Natural killer cell (primary cell): ENCODE data around the gene DR1. TPM values are rescaled to one million over a fixed set of nuclear protein-coding genes. Genes with fewer than 3 reads are reported as not detected.

Experiments
- ATAC-seq, 3 donors: fragments of 150-1000 bp in 2 of 3; fragments of 200-7000 bp in 1 of 3; cut with Tn5 transposase; 1 replicate in 1 of 3; 2 replicates in 2 of 3; pipeline ENCODE4 v1.10.0; 2021; ENCODE audit warnings: mild to moderate bottlenecking in 2 of 3, moderate library complexity in 2 of 3
- DNase-seq, 2 donors: peaks; one replicate each; pipeline versions ENCODE4 v3.0.0 to v3.0.0-alpha.2; 2013 to 2021; ENCODE audit warnings: mixed read lengths in 1 of 2
- H3K27ac ChIP-seq: one replicate; pipeline ENCODE4 v1.5.1; 2013; ENCODE audit warnings: mild to moderate bottlenecking, low read length
- H3K27me3 ChIP-seq: one replicate; pipeline ENCODE4 v1.6.1; 2013; ENCODE audit warnings: low read length; ENCODE audit not compliant: control insufficient read depth, insufficient read depth
- H3K36me3 ChIP-seq: one replicate; pipeline ENCODE4 v1.6.1; 2013; ENCODE audit warnings: low read length; ENCODE audit not compliant: control insufficient read depth, insufficient read depth
- H3K4me1 ChIP-seq: one replicate; pipeline ENCODE4 v1.6.1; 2013; ENCODE audit warnings: low read length; ENCODE audit not compliant: control insufficient read depth, insufficient read depth
- H3K4me3 ChIP-seq: one replicate; pipeline ENCODE4 v1.5.1; 2013; ENCODE audit warnings: low read length
- H3K9me3 ChIP-seq: one replicate; pipeline ENCODE4 v1.6.1; 2013; ENCODE audit warnings: low read length; ENCODE audit not compliant: control insufficient read depth, insufficient read depth
- H3K27ac Mint-ChIP-seq, 2 donors: one replicate each; pipeline ENCODE4 v1.8.0; 2022; ENCODE audit warnings: mild to moderate bottlenecking in 2 of 2, mixed read lengths in 2 of 2, moderate library complexity in 1 of 2
- H3K27me3 Mint-ChIP-seq, 2 donors: one replicate each; pipeline ENCODE4 v1.8.0; 2022; ENCODE audit warnings: low read depth in 2 of 2, mixed read lengths in 2 of 2
- H3K36me3 Mint-ChIP-seq: one replicate; pipeline ENCODE4 v1.8.0; 2022; ENCODE audit warnings: mixed read lengths
- H3K4me1 Mint-ChIP-seq, 2 donors: one replicate each; pipeline ENCODE4 v1.8.0; 2022; ENCODE audit warnings: mixed read lengths in 2 of 2
- H3K4me3 Mint-ChIP-seq: one replicate; pipeline ENCODE4 v1.8.0; 2022; ENCODE audit warnings: mild to moderate bottlenecking, moderate library complexity, mixed read lengths
- H3K9me3 Mint-ChIP-seq, 2 donors: one replicate each; pipeline ENCODE4 v1.8.0; 2022; ENCODE audit warnings: mixed read lengths in 2 of 2
- WGBS: methylation state at CpG from one replicate; pipeline ENCODE4 v1.1.7; 2013; ENCODE audit warnings: missing lambda C conversion rate; ENCODE audit not compliant: insufficient coverage; 5-methylcytosine and 5-hydroxymethylcytosine counted together
- intact Hi-C: fragments of 100-400 bp; cut with micrococcal nuclease; formaldehyde crosslinking; loops from one replicate; pipeline ENCODE4 v1.14.2; 2022
- total RNA-seq, 4 donors: library from RNA; stranded (reverse); fragments of 120-200 nt in 1 of 4; gene quantifications; one replicate each; pipeline versions ENCODE4 v1.2.3 to v1.2.4, GENCODE V29; 2013 to 2022
- TF ChIP-seq, protein P1 (sequence below): fragments of 200-600 bp; IDR thresholded peaks from one replicate; pipeline ENCODE4 v1.8.0; 2022; ENCODE audit warnings: antibody characterized with exemption

Gene DR1
- total RNA-seq, 3 donors from 2014 or later (not counting 1 experiment from before 2014, with no cell fraction given), result 84.3 to 91.4 (median 85.3) TPM

DNA sequence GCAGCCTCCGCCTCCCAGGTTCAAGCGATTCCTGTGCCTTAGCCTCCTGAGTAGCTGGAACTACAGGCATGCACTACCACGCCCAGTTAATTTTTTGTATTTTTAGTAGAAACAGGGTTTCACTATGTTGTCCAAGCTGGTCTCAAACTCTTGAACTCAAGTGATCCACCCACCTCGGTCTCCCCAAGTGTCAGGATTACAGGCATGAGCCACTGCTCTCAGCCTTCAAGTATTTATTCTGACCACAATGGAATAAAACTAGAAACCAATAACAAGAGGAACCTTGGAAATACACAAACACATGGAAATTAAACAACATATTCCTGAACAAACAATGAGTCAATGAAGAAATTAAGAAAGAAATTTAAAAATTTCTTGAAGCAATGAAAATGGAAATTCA is 32.7 kb upstream of the DR1 start:
- no peak for ATAC-seq
- Histone ChIP-seq H3K9me3 (no peaks in the 10 kb centered on the region), H3K27me3 (no peaks in the 10 kb centered on the region), H3K36me3 (peaks cover 4% of the 10 kb centered on the region), H3K27ac (no peak overlapping the region), H3K4me1 (no peaks in the 10 kb centered on the region), H3K4me3 (no peak overlapping the region)
- Mint-ChIP-seq H3K27ac (no peak overlapping the region), H3K4me3 (no peak overlapping the region), H3K27me3 (no peaks in the 10 kb centered on the region), H3K36me3 (no peaks in the 10 kb centered on the region), H3K4me1 (no peaks in the 10 kb centered on the region), H3K9me3 (no peaks in the 10 kb centered on the region)
- intact Hi-C loops, result no loop called here
- TF ChIP-seq, protein P1, sequence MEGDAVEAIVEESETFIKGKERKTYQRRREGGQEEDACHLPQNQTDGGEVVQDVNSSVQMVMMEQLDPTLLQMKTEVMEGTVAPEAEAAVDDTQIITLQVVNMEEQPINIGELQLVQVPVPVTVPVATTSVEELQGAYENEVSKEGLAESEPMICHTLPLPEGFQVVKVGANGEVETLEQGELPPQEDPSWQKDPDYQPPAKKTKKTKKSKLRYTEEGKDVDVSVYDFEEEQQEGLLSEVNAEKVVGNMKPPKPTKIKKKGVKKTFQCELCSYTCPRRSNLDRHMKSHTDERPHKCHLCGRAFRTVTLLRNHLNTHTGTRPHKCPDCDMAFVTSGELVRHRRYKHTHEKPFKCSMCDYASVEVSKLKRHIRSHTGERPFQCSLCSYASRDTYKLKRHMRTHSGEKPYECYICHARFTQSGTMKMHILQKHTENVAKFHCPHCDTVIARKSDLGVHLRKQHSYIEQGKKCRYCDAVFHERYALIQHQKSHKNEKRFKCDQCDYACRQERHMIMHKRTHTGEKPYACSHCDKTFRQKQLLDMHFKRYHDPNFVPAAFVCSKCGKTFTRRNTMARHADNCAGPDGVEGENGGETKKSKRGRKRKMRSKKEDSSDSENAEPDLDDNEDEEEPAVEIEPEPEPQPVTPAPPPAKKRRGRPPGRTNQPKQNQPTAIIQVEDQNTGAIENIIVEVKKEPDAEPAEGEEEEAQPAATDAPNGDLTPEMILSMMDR, result no peak
- 96% methylated on average over 4 of the region's 4 CpGs for WGBS
- no peak for DNase-seq

DNA sequence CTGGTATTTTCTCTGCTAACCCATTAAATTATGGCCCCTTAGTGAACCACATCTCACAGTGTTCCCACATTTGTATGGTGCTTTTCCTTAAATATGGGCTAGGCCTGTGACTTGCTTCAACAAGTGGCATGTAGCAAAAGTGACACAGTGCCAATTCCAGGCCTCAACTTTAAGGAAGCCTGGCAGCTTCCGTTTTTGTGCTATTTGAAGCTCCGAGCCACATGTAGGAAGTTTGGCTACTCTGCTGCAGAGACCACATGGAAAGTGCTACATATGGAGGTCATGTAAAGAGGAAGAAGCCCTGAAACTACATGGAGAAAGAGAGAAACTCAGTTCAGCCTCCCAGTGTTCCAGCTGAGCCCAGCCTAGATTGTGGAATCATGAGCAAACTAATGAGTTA is 28.5 kb upstream of the DR1 start:
- Mint-ChIP-seq H3K27ac (no peak overlapping the region), H3K36me3 (no peaks in the 10 kb centered on the region), H3K27me3 (no peaks in the 10 kb centered on the region), H3K4me1 (no peaks in the 10 kb centered on the region), H3K9me3 (no peaks in the 10 kb centered on the region), H3K4me3 (no peak overlapping the region)
- intact Hi-C loops, result no loop called here
- 31% methylated on average over 2 of the region's 2 CpGs for WGBS
- DNase-seq (no peak), ATAC-seq (no peak)
- Histone ChIP-seq H3K9me3 (no peaks in the 10 kb centered on the region), H3K27me3 (no peaks in the 10 kb centered on the region), H3K36me3 (no peaks in the 10 kb centered on the region), H3K27ac (no peak overlapping the region), H3K4me1 (no peaks in the 10 kb centered on the region), H3K4me3 (no peak overlapping the region)
- TF ChIP-seq, protein P1, result no peak

DNA sequence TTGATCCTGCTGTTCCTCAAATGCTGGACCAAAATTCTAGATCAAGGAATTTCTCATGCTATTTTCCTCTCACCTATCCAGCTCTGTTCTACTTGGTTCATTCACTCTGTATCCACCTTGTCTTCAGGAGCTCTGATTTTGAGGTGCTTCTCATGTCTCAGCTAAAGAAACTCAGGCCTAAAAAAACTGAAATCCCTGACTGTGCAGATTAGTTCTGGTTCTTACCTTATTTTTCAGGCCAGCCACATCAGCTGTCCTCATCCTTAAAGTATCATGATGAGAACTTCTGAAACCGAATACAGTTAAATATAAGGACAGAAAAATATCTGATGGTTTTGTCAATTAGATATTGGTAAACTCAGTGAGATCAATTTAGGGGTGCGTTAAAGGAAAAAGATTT is 27.8 kb upstream of the DR1 start:
- Mint-ChIP-seq H3K4me1 (no peaks in the 10 kb centered on the region), H3K4me3 (no peak overlapping the region), H3K9me3 (no peaks in the 10 kb centered on the region), H3K27ac (no peak overlapping the region), H3K36me3 (no peaks in the 10 kb centered on the region), H3K27me3 (no peaks in the 10 kb centered on the region)
- DNase-seq (no peak), ATAC-seq (no peak)
- Histone ChIP-seq H3K9me3 (no peaks in the 10 kb centered on the region), H3K4me1 (no peaks in the 10 kb centered on the region), H3K27ac (no peak overlapping the region), H3K27me3 (no peaks in the 10 kb centered on the region), H3K4me3 (no peak overlapping the region), H3K36me3 (no peaks in the 10 kb centered on the region)
- intact Hi-C loops, result no loop called here
- TF ChIP-seq, protein P1, result no peak
- WGBS, result 95% methylated on average over 2 of the region's 2 CpGs

DNA sequence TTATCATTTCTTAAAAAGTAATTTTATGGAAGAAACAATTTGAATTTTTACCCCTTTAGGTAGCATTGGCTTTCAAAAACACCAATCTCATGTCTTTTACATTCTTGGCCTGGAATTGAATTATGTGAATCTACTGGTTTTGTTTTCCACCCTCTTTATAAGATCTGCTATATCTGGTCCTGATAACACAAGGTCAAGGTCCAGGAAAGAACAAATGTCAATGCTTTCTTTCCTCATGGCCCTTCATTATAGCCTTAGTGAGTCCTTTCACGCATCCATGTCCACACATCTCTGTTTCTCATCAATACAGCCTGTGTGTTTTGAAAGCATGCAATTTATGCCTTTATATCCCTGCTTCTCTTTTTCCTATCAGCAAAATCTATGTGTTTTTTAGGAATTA is 24.0 kb upstream of the DR1 start:
- Mint-ChIP-seq H3K36me3 (no peaks in the 10 kb centered on the region), H3K27ac (no peak overlapping the region), H3K4me3 (no peak overlapping the region), H3K27me3 (no peaks in the 10 kb centered on the region), H3K9me3 (no peaks in the 10 kb centered on the region), H3K4me1 (no peaks in the 10 kb centered on the region)
- H3K36me3 ChIP-seq, result no peaks in the 10 kb centered on the region
- no peaks in the 10 kb centered on the region for H3K27me3 ChIP-seq
- DNase-seq, result no peak
- TF ChIP-seq, protein P1, result no peak
- no peaks in the 10 kb centered on the region for H3K9me3 ChIP-seq
- H3K4me3 ChIP-seq, result no peak overlapping the region
- 87% methylated on average over 1 of the region's 1 CpG for WGBS
- H3K4me1 ChIP-seq, result no peaks in the 10 kb centered on the region
- no peak for ATAC-seq
- intact Hi-C loops, result no loop called here
- no peak overlapping the region for H3K27ac ChIP-seq
